Upper lobe of left lung (tissue), 4 donors: Measurements from ENCODE around the gene SFTA2.

Experiments used
- POLR2AphosphoS5 ChIP-seq, 2 donors: sonication (generic); formaldehyde crosslinking; IDR thresholded peaks; one replicate each; pipeline ENCODE4 v1.5.1; 2017; ENCODE audit warnings: antibody characterized with exemption in 2 of 2
- TF ChIP-seq, protein P1 (sequence below), 6 experiments: fragments of 450-650 bp in 4 of 6; fragments of 200-600 bp in 2 of 6; sonication (generic) in 2 of 6; IDR thresholded peaks; one replicate each; pipeline ENCODE4 v1.5.1; 2016 to 2019; ENCODE audit warnings: antibody characterized with exemption in 6 of 6

- no peak for TF ChIP-seq POLR2AphosphoS5 (IDR thresholded peaks at IDR 0.05)
- TF ChIP-seq, protein P1, sequence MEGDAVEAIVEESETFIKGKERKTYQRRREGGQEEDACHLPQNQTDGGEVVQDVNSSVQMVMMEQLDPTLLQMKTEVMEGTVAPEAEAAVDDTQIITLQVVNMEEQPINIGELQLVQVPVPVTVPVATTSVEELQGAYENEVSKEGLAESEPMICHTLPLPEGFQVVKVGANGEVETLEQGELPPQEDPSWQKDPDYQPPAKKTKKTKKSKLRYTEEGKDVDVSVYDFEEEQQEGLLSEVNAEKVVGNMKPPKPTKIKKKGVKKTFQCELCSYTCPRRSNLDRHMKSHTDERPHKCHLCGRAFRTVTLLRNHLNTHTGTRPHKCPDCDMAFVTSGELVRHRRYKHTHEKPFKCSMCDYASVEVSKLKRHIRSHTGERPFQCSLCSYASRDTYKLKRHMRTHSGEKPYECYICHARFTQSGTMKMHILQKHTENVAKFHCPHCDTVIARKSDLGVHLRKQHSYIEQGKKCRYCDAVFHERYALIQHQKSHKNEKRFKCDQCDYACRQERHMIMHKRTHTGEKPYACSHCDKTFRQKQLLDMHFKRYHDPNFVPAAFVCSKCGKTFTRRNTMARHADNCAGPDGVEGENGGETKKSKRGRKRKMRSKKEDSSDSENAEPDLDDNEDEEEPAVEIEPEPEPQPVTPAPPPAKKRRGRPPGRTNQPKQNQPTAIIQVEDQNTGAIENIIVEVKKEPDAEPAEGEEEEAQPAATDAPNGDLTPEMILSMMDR (IDR thresholded peaks at IDR 0.05): no peak
Measured at GRCh38 chr6:30954631-30955366, 22.8 kb upstream of the SFTA2 start.
